ENCODE results near the gene BACH2.
A peak's percentile ranks its signal among the peaks of the same experiment; 100 is the strongest.

BACH2 gene

DNA sequence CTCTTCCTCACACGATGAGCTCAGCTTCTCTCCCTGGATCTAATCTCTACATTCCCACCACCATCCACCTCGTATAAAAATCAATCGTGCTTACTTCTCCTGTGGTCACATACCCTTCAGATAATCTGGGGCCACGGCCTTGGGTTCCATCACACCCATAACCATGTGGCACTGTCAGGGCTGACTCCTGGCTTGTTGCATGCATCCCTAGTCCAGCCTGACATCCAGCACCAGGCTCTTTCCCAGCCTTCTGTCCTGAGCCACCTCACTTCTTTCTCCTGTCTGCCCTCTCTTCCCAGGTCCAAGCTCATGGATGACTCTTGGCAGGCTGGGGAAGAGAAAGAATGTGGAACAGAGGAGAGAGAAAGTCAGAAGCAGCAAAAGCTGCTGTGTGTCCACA, 199.8 kb downstream of the BACH2 start:
- TF ChIP-seq POLR2AphosphoS5 (IDR thresholded peaks at IDR 0.05; ENCODE audit: low read depth, low read length) (no peak), TAF1 (IDR thresholded peaks at IDR 0.05; ENCODE audit: borderline replicate concordance, insufficient read depth, low read length) (no peak), FOXP2 (optimal IDR thresholded peaks at IDR 0.05; ENCODE audit: borderline replicate concordance, extremely low read depth, extremely low read length, insufficient read depth) (no peak), REST (IDR thresholded peaks at IDR 0.05; ENCODE audit: insufficient read depth in 1 of 2, low read depth in 2 of 2, low read length in 2 of 2) (no peak), SIN3A (IDR thresholded peaks at IDR 0.05; ENCODE audit: borderline replicate concordance, insufficient read depth, low read length) (no peak)

GRCh38 chr6:90095788-90096187, 200.9 kb downstream of the BACH2 start:
- no peak for TF ChIP-seq POLR2AphosphoS5 (IDR thresholded peaks at IDR 0.05; ENCODE audit: low read depth, low read length)
- TF ChIP-seq FOXP2 (optimal IDR thresholded peaks at IDR 0.05; ENCODE audit: borderline replicate concordance, extremely low read depth, extremely low read length, insufficient read depth): no peak
- no peak for TF ChIP-seq SIN3A (IDR thresholded peaks at IDR 0.05; ENCODE audit: borderline replicate concordance, insufficient read depth, low read length)
- TF ChIP-seq TAF1 (IDR thresholded peaks at IDR 0.05; ENCODE audit: borderline replicate concordance, insufficient read depth, low read length): no peak
- TF ChIP-seq REST (IDR thresholded peaks at IDR 0.05; ENCODE audit: insufficient read depth in 1 of 2, low read depth in 2 of 2, low read length in 2 of 2): no peak

DNA sequence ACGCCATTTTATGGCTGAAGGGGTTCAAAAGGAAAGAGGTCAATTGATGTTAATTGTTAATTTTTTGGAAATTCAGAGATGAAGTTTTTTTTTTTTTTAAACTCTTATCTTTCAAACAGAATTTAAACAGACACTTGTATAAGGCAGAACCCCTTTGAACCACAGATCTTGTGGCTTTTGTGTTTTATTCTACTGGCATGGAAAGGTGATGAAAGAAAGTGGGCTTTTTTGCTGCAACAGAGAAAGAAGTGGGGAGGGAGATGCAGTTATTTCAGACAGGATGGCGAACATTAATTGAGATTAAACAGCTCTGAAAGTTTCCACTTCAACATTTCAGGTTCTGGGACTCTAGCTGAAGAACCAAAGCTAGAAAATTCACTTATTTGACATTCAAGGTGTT, 201.5 kb downstream of the BACH2 start:
- no peak for TF ChIP-seq TAF1 (IDR thresholded peaks at IDR 0.05; ENCODE audit: borderline replicate concordance, insufficient read depth, low read length)
- no peak for TF ChIP-seq POLR2AphosphoS5 (IDR thresholded peaks at IDR 0.05; ENCODE audit: low read depth, low read length)
- no peak for TF ChIP-seq REST (IDR thresholded peaks at IDR 0.05; ENCODE audit: insufficient read depth in 1 of 2, low read depth in 2 of 2, low read length in 2 of 2)
- TF ChIP-seq SIN3A (IDR thresholded peaks at IDR 0.05; ENCODE audit: borderline replicate concordance, insufficient read depth, low read length): no peak
- no peak for TF ChIP-seq FOXP2 (optimal IDR thresholded peaks at IDR 0.05; ENCODE audit: borderline replicate concordance, extremely low read depth, extremely low read length, insufficient read depth)

DNA sequence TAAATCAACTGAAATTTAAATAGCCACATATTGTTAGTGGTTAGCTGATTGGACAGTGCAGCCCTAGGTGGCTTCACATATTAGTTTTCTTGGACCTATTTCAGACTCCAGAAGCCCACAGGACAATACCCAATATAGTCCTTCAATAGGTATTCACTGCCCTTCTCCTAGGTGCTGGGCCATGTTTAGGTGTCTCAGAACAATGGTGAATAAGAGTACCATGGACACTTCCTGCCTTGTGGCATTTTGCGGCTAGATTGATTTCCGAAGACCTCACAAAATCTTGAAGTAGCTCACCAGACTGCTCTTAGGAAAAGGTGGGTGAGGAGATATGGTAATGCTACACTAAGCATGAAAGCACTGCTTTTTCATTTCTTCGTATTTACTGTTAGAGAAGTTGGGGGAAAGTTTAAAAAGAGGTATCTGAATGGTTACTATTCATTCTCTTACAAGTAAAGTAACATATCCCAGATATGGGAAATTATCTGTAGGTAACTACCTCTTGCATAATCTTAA, 203.0 kb downstream of the BACH2 start:
- no peak for TF ChIP-seq FOXP2 (optimal IDR thresholded peaks at IDR 0.05; ENCODE audit: borderline replicate concordance, extremely low read depth, extremely low read length, insufficient read depth)
- TF ChIP-seq POLR2AphosphoS5 (IDR thresholded peaks at IDR 0.05; ENCODE audit: low read depth, low read length): no peak
- no peak for TF ChIP-seq TAF1 (IDR thresholded peaks at IDR 0.05; ENCODE audit: borderline replicate concordance, insufficient read depth, low read length)
- TF ChIP-seq REST (IDR thresholded peaks at IDR 0.05; ENCODE audit: insufficient read depth in 1 of 2, low read depth in 2 of 2, low read length in 2 of 2): peak; percentile 31 to 72; a peak in 2 of 4 replicates
- no peak for TF ChIP-seq SIN3A (IDR thresholded peaks at IDR 0.05; ENCODE audit: borderline replicate concordance, insufficient read depth, low read length)

- TF ChIP-seq REST (IDR thresholded peaks at IDR 0.05; ENCODE audit: insufficient read depth in 1 of 2, low read depth in 2 of 2, low read length in 2 of 2): no peak
- TF ChIP-seq TAF1 (IDR thresholded peaks at IDR 0.05; ENCODE audit: borderline replicate concordance, insufficient read depth, low read length): no peak
- TF ChIP-seq POLR2AphosphoS5 (IDR thresholded peaks at IDR 0.05; ENCODE audit: low read depth, low read length): no peak
- TF ChIP-seq FOXP2 (optimal IDR thresholded peaks at IDR 0.05; ENCODE audit: borderline replicate concordance, extremely low read depth, extremely low read length, insufficient read depth): no peak
- no peak for TF ChIP-seq SIN3A (IDR thresholded peaks at IDR 0.05; ENCODE audit: borderline replicate concordance, insufficient read depth, low read length)
Measured at GRCh38 chr6:90090866-90091265, 205.8 kb downstream of the BACH2 start.

Data from PFSK-1 (cell line).